PFSK-1 (cell line): Measurements from ENCODE around the gene PRKAR1B.

Experiments
- FOXP2 ChIP-seq: optimal IDR thresholded peaks from 2 replicates; pipeline ENCODE3; 2011; ENCODE audit warnings: borderline replicate concordance, control low read depth, inconsistent platforms; ENCODE audit not compliant: insufficient read depth; ENCODE audit errors: extremely low read length, extremely low read depth
- POLR2AphosphoS5 ChIP-seq: IDR thresholded peaks from 2 replicates; pipeline ENCODE4 v1.6.1; 2012; ENCODE audit warnings: low read depth, mild to moderate bottlenecking, control low read depth, low read length, moderate library complexity
- SIN3A ChIP-seq: IDR thresholded peaks from 2 replicates; pipeline ENCODE4 v1.6.1; 2012; ENCODE audit warnings: mild to moderate bottlenecking, low read length, moderate library complexity, borderline replicate concordance; ENCODE audit not compliant: insufficient read depth
- TAF1 ChIP-seq: IDR thresholded peaks from 2 replicates; pipeline ENCODE4 v1.6.1; 2012; ENCODE audit warnings: low read length, control low read depth, borderline replicate concordance; ENCODE audit not compliant: insufficient read depth
- TF ChIP-seq, protein P1 (sequence below), 2 experiments: IDR thresholded peaks; 2 replicates each; pipeline versions ENCODE4 v1.6.1 to v1.8.0; 2011 to 2012; ENCODE audit warnings: low read depth in 2 of 2, low read length in 2 of 2, control low read depth in 1 of 2, inconsistent platforms in 1 of 2, mild to moderate bottlenecking in 1 of 2, moderate library complexity in 1 of 2; ENCODE audit not compliant: insufficient read depth in 1 of 2

DNA sequence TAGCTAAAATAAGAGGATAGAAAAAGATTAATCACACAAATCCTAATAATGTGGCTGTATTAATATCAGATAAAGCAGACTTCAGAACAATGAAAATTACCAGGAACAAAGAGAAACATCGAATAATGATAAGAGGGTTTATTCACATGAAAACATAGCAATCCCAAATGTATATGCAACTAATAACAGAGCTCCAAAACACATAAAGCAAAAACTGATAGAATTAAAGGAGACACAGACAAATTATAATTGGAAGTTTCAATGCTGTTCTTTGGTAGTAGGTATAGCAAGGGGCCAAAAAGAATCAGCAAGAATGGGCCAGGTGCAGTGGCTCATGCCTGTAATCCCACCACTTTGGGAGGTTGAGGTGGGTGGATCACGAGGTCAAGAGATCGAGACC is 24.0 kb downstream of the PRKAR1B start:
- TF ChIP-seq SIN3A, result no peak
- TF ChIP-seq, protein P1, sequence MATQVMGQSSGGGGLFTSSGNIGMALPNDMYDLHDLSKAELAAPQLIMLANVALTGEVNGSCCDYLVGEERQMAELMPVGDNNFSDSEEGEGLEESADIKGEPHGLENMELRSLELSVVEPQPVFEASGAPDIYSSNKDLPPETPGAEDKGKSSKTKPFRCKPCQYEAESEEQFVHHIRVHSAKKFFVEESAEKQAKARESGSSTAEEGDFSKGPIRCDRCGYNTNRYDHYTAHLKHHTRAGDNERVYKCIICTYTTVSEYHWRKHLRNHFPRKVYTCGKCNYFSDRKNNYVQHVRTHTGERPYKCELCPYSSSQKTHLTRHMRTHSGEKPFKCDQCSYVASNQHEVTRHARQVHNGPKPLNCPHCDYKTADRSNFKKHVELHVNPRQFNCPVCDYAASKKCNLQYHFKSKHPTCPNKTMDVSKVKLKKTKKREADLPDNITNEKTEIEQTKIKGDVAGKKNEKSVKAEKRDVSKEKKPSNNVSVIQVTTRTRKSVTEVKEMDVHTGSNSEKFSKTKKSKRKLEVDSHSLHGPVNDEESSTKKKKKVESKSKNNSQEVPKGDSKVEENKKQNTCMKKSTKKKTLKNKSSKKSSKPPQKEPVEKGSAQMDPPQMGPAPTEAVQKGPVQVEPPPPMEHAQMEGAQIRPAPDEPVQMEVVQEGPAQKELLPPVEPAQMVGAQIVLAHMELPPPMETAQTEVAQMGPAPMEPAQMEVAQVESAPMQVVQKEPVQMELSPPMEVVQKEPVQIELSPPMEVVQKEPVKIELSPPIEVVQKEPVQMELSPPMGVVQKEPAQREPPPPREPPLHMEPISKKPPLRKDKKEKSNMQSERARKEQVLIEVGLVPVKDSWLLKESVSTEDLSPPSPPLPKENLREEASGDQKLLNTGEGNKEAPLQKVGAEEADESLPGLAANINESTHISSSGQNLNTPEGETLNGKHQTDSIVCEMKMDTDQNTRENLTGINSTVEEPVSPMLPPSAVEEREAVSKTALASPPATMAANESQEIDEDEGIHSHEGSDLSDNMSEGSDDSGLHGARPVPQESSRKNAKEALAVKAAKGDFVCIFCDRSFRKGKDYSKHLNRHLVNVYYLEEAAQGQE (IDR thresholded peaks at IDR 0.05; ENCODE audit: insufficient read depth in 1 of 2, low read depth in 2 of 2, low read length in 2 of 2), result no peak
- no peak for TF ChIP-seq POLR2AphosphoS5
- TF ChIP-seq TAF1, result no peak
- no peak for TF ChIP-seq FOXP2
